CD1c-positive myeloid dendritic cell (primary cell): ENCODE results near the gene DPP6.

ENCODE experiments used
- DNase-seq: peaks from one replicate; pipeline ENCODE4 v3.0.0-alpha.2; 2016; ENCODE audit errors: extremely low spot score

DPP6 gene

GRCh38 chr7:154857728-154858681 is 805.8 kb downstream of the DPP6 start:
- DNase-seq, result no peak

GRCh38 chr7:154858836-154859537 is 806.8 kb downstream of the DPP6 start:
- no peak for DNase-seq

- DNase-seq, result no peak
Observed at GRCh38 chr7:154859747-154860620, 807.8 kb downstream of the DPP6 start.

- no peak for DNase-seq
Observed at GRCh38 chr7:154860621-154861375, 808.6 kb downstream of the DPP6 start.

GRCh38 chr7:154861589-154861988 is 809.4 kb downstream of the DPP6 start:
- DNase-seq, result no peak

- DNase-seq, result no peak
Observed at GRCh38 chr7:154862153-154862791, 810.1 kb downstream of the DPP6 start.

- DNase-seq, result no peak
Observed at GRCh38 chr7:154863766-154864522, 811.7 kb downstream of the DPP6 start.

- no peak for DNase-seq
Observed at GRCh38 chr7:154864523-154864891, 812.3 kb downstream of the DPP6 start.

- DNase-seq, result no peak
Observed at GRCh38 chr7:154865984-154866685, 813.9 kb downstream of the DPP6 start.

- DNase-seq, result no peak
Observed at GRCh38 chr7:154867068-154867467, 814.9 kb downstream of the DPP6 start.

- DNase-seq, result no peak
Observed at GRCh38 chr7:154868921-154869320, 816.7 kb downstream of the DPP6 start.

GRCh38 chr7:154869436-154869835 is 817.2 kb downstream of the DPP6 start:
- DNase-seq, result no peak

- no peak for DNase-seq
Observed at GRCh38 chr7:154871507-154871906, 819.3 kb downstream of the DPP6 start.

- no peak for DNase-seq
Observed at GRCh38 chr7:154871928-154872750, 819.9 kb downstream of the DPP6 start.

GRCh38 chr7:154872811-154873499 is 820.8 kb downstream of the DPP6 start:
- DNase-seq, result no peak

GRCh38 chr7:154873500-154874121 is 821.4 kb downstream of the DPP6 start:
- no peak for DNase-seq

- DNase-seq, result no peak
Observed at GRCh38 chr7:154874409-154875113, 822.4 kb downstream of the DPP6 start.
